Stomach smooth muscle (tissue), 2 donors: ENCODE data around the gene SRPX.

ENCODE experiments used
- H3K27ac ChIP-seq: one replicate; pipeline ENCODE4 v1.7.0; 2013; ENCODE audit warnings: mild to moderate bottlenecking, low read length, inconsistent platforms
- H3K27me3 ChIP-seq, 2 donors: one replicate each; pipeline ENCODE4 v1.7.0; 2013; ENCODE audit warnings: low read length in 2 of 2; ENCODE audit not compliant: insufficient read depth in 2 of 2, control insufficient read depth in 1 of 2
- H3K36me3 ChIP-seq, 2 donors: one replicate each; pipeline ENCODE4 v1.7.0; 2013; ENCODE audit warnings: low read length in 2 of 2; ENCODE audit not compliant: control insufficient read depth in 2 of 2, insufficient read depth in 2 of 2
- H3K4me1 ChIP-seq: one replicate; pipeline ENCODE4 v1.7.0; 2013; ENCODE audit warnings: low read length; ENCODE audit not compliant: control insufficient read depth, insufficient read depth
- H3K4me3 ChIP-seq, 2 donors: one replicate each; pipeline ENCODE4 v1.7.0; 2013; ENCODE audit warnings: low read length in 2 of 2
- H3K9ac ChIP-seq, 2 donors: one replicate each; pipeline ENCODE4 v1.7.0; 2013; ENCODE audit warnings: low read length in 2 of 2, mild to moderate bottlenecking in 1 of 2
- H3K9me3 ChIP-seq, 2 donors: one replicate each; pipeline ENCODE4 v1.7.0; 2013; ENCODE audit warnings: low read length in 2 of 2; ENCODE audit not compliant: control insufficient read depth in 2 of 2
- donor health status: healthy.
- donor health status: Pancreatic carcinoma.

The SRPX gene

DNA sequence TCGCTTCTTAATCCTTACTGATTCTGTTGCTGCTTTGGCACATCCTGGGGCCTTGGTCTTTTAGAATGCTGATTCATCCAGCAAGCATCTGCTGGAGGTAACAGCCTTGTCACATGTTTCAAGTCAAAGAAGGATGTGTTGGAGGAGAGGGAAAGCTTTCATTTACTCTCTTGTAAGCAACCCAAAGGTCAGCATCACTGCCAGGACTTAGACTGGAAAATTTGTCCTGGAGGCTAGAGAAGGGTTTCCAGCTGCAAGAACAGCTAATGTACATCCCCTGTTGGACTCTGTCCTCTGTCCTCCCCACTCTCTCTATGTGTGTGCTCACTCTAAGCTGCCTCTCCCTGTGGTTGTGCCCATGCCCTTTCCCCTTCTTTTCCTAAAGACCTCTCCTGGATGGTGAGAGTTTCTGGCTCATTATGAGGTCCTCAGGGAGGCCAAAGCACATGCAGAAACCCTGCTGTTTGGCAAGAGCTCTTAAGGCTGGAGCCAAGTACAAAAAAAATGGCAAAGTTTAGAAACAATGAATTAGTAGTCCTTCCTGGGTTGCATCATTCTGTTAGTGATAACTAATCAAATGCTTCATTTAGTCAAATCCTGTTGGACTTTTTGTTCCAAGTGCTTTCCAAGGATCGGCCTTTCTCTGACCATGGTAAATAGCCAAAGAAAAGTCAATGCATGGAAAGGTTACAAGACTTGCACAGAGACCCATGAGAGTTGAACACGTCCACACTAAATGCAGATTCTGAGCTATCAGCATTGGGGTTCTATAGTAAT is 13.4 kb upstream of the SRPX start:
- no peak overlapping the region for H3K9ac ChIP-seq
- peaks cover 0 to 2% of the 10 kb centered on the region in 2 donors for H3K27me3 ChIP-seq
- no peak overlapping the region for H3K4me3 ChIP-seq
- H3K4me1 ChIP-seq: peaks cover 3% of the 10 kb centered on the region
- no peaks in the 10 kb centered on the region for H3K36me3 ChIP-seq
- H3K27ac ChIP-seq: no peak overlapping the region
- H3K9me3 ChIP-seq: no peaks in the 10 kb centered on the region

DNA sequence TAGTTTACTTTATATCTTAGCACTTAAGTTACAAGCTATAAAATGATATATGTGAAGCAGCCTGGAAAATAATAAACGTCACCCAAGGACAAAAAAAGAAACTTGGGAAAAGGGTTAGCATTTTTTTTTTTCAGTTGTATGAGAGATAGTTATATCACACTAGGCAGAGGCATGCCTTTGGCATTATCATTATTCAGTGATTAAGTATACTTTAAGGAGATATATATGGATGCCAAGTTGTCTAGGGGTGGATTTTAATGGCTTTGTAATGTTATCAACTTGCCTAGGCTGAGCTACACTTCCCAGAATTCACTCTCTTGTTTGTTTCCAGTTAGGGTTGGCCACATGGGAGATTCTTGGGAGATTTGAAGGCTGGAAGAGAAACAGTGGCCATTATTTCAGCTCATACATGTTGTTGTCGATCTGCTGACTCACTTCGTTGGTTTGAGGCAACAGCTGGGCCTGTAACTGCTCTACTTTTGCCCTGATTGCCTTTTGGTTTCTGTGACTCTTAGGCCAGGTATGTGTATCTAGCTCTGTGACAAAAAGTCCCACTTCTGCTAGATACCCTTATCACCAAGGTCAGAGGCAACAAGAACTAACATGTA is 11.5 kb upstream of the SRPX start:
- no peak overlapping the region for H3K4me3 ChIP-seq
- H3K27ac ChIP-seq: no peak overlapping the region
- peaks cover 3% of the 10 kb centered on the region for H3K4me1 ChIP-seq
- no peaks in the 10 kb centered on the region for H3K9me3 ChIP-seq
- H3K36me3 ChIP-seq: no peaks in the 10 kb centered on the region
- no peaks in the 10 kb centered on the region for H3K27me3 ChIP-seq
- no peak overlapping the region for H3K9ac ChIP-seq

DNA sequence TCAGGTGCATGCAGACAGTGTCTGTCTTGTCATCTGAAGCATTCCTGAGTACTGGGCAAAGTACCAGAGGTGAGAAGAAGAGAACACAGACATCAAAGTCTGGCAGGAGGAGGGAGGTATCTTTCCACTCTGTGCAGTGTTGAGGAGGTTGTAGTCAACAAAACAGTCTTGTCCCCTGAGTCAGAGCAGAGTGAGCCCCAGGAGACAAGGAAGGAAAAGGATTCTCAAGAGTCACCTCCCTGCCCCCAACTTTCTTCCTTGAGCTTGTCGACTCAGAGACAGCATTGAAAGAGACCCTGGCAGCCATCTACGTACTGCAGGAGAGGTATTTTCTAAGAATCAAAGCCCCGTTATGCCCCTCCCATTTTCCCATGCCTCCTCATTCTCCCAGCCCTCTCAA is 4.4 kb upstream of the SRPX start:
- peak overlapping the region in 1 of 2 donors; percentile 31 for H3K4me3 ChIP-seq
- H3K9ac ChIP-seq: no peak overlapping the region
- no peaks in the 10 kb centered on the region for H3K36me3 ChIP-seq
- H3K9me3 ChIP-seq: no peaks in the 10 kb centered on the region
- H3K27ac ChIP-seq: no peak overlapping the region
- peaks cover 0 to 5% of the 10 kb centered on the region in 2 donors for H3K27me3 ChIP-seq
- H3K4me1 ChIP-seq: no peaks in the 10 kb centered on the region

DNA sequence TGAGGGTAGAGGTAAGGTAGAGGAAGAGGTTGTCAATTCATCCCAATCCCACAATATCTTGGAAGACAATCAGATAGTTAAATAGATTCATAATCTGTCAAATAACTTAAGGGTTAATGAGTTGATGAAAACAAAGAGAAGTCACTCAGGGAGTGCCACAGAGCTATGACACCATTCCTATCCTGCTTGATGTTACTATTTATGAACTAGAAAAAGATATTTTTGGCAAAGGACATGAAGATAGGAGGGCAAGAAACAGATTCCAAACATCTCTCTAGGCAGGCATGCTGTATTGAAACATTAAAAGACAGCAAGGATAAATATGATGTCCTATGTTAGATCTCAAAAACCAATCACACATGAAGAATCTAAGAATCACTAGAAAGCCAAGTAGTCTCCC is 3.5 kb upstream of the SRPX start:
- peaks cover 9% of the 10 kb centered on the region for H3K4me1 ChIP-seq
- H3K9ac ChIP-seq: no peak overlapping the region
- peaks cover 0 to 5% of the 10 kb centered on the region in 2 donors for H3K27me3 ChIP-seq
- H3K36me3 ChIP-seq: no peaks in the 10 kb centered on the region
- no peaks in the 10 kb centered on the region for H3K9me3 ChIP-seq
- H3K4me3 ChIP-seq: no peak overlapping the region
- H3K27ac ChIP-seq: no peak overlapping the region

DNA sequence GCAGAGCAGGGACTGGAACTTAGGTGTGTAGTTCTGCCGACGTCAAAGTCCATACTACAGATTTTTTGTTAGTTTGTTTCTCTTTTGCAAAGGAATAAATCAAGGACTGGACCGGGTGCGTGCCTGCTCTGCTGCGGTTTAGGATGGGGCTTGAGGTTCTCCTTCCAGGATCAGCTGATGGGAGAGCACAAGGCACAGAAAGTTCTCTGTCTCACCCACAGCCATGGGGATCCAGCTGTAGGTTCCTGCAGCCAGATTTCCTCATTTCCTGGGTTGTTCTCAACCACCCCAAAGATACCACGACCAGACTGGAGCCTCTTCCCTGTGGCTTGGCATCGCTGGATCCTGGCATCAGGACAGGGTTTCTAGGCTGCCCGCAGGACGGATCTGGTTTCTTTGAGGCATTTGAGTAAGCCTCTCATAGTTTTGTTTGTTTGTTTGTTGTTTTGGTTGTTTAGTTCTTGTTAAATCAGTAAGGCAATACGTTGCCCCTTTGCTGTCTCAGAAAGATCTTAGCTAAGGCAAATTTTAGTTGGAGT is 789 bp upstream of the SRPX start:
- Histone ChIP-seq H3K9ac (no peak overlapping the region), H3K27me3 (peaks cover 0 to 8% of the 10 kb centered on the region in 2 donors), H3K36me3 (no peaks in the 10 kb centered on the region), H3K4me3 (peak overlapping the region; percentile 72), H3K9me3 (no peaks in the 10 kb centered on the region), H3K27ac (no peak overlapping the region), H3K4me1 (peaks cover 9% of the 10 kb centered on the region)

DNA sequence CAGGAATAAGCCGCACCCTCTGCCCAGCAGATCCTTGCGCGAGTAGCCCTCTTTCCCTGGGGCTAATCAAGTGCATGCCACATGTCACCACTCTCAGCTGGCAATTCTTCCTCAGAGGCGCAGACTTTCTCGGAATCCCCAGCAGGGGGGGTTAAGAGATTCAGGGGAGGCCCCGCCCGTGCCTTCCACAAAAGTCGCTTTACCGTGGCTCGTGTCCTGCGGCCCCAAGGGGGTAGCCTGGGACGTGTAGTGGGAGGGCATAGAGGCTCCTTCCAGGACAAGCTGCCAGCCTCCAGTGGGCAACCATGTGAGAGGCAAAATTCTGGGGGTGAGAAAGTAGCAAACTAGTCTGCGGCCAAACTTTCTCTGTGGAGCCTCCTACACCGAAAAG is 652 bp downstream of the SRPX start:
- H3K27ac ChIP-seq: no peak overlapping the region
- peak overlapping the region; percentile 72 for H3K4me3 ChIP-seq
- H3K36me3 ChIP-seq: no peaks in the 10 kb centered on the region
- H3K27me3 ChIP-seq: peaks cover 0 to 10% of the 10 kb centered on the region in 2 donors
- H3K4me1 ChIP-seq: peaks cover 9% of the 10 kb centered on the region
- H3K9ac ChIP-seq: peak overlapping the region in 1 of 2 donors; percentile 53
- H3K9me3 ChIP-seq: no peaks in the 10 kb centered on the region

DNA sequence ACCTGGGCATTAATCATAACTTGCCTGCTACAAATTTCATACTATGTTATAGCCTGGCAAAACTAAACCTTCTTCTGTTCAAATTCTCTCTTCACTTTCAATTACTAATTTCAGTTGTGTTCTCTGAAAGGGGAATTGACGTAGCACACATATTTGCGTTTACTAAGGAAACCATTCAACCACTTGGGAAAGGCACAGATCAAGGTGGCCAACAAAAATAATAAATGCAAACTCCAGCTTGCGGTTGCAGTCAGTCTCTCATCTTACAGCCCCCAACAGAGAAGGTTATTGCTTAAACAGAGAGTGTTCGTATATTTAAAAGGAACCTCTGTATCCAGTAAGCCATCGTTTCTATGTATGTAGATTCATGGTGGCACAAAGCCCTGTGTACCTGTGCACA is 4.0 kb downstream of the SRPX start:
- no peaks in the 10 kb centered on the region for H3K9me3 ChIP-seq
- no peaks in the 10 kb centered on the region for H3K36me3 ChIP-seq
- H3K4me1 ChIP-seq: peaks cover 9% of the 10 kb centered on the region
- H3K27ac ChIP-seq: no peak overlapping the region
- no peak overlapping the region for H3K9ac ChIP-seq
- peaks cover 0 to 13% of the 10 kb centered on the region in 2 donors for H3K27me3 ChIP-seq
- H3K4me3 ChIP-seq: no peak overlapping the region

DNA sequence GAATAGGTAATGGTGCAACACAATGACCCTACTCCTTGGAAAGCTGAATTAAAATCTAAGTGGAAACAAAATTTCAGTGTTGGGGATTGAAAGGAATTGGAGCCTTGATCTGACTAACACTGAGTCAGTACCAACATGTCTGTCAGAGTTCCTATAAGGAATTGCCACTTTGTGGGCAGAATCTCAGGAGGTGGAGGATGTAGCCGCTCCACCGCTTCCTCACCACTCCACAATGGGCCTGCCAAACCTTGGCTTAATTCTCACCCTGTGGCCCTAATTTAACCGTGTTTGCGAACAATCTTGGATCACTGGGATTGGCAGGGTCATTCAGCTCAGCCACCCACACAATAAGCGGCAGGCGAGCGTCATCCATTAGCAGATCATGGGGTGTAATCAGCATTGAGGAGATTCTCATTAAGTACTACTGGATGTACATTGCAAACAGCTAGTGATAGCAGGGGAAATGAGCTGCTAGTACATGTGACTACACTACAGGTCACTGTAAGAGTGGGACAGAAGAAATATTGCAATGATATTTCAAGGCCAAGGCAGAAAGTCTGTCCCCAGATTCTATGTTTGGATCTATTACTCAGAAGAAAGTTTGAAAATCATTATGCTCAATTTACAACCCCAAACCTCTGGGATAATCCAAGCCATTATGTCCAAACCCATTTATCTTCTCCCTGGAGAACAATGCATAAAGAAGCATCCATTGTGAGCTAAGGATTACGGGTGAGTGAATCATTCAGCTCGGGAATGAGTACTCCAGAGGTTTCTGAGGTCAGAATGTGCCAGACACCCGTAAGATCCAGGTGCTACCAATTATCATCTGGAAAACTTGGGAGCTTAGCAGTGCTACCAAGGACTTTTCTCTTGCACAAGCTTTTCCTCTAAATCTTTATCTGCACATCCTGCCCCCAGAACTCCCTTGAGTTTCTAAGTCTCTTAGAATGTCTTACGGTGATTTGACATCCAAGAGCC is 5.8 kb downstream of the SRPX start:
- no peak overlapping the region for H3K27ac ChIP-seq
- peaks cover 0 to 9% of the 10 kb centered on the region in 2 donors for H3K27me3 ChIP-seq
- peaks cover 7% of the 10 kb centered on the region for H3K4me1 ChIP-seq
- no peaks in the 10 kb centered on the region for H3K9me3 ChIP-seq
- H3K4me3 ChIP-seq: no peak overlapping the region
- no peaks in the 10 kb centered on the region for H3K36me3 ChIP-seq
- H3K9ac ChIP-seq: no peak overlapping the region

DNA sequence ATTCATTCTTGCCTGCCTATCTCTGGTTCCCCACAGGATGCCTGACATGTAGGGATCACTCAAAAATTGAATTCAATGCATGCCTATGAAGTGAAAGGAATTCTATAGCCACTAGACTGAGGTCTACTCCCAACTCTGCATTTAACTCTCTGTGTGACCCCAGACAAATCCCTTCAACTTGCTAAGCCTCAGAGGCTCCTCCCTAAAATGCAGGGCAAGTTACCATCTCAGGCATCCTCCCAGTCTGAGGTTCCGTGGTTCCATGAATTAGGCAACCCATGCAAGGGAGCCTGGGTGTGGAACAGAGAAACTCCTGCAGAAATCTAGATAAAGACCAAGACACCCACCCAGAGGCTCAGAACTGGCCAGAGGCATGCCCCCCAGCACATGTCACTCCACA is 6.6 kb downstream of the SRPX start:
- H3K36me3 ChIP-seq: no peaks in the 10 kb centered on the region
- no peak overlapping the region for H3K27ac ChIP-seq
- H3K27me3 ChIP-seq: peaks cover 0 to 11% of the 10 kb centered on the region in 2 donors
- H3K9ac ChIP-seq: no peak overlapping the region
- no peaks in the 10 kb centered on the region for H3K9me3 ChIP-seq
- no peak overlapping the region for H3K4me3 ChIP-seq
- H3K4me1 ChIP-seq: no peaks in the 10 kb centered on the region

DNA sequence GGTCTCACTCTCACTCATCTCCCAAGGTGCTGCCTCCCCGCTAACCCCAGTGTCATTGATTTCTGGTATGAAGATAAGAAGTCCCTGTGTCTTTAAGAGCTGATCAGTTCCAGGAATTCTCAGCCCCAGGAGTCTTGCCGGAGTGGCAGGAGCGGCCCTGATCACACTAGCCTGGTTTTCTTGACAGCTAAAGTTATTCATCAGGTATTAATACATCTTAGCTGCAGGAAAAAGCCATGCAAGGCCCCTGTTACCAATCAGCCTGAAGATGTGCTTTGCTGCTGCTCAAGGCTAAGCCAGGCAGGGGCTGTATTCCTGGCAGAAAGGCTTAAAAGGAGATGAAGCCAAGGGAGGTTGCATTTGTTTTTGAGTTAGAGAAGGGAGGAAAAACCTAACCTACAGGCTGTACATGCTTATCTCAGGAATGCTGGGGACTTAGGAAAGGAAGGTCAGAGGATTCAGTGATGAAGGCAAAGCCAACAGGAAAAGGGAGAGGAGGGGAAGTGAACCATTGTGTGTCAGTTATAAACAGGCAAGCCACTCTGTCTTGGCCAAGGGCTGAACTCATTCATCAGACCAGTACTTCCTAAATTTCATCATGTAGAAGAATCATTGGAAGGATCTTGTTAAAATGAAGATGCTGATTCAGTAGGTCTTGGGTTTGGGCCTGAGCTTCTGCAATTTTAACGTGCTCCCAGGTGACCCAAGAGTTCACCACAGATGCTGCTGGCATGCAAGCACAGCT is 8.6 kb downstream of the SRPX start:
- H3K36me3 ChIP-seq: no peaks in the 10 kb centered on the region
- no peak overlapping the region for H3K9ac ChIP-seq
- no peak overlapping the region for H3K27ac ChIP-seq
- no peak overlapping the region for H3K4me3 ChIP-seq
- H3K27me3 ChIP-seq: peaks cover 0 to 7% of the 10 kb centered on the region in 2 donors
- no peaks in the 10 kb centered on the region for H3K4me1 ChIP-seq
- H3K9me3 ChIP-seq: no peaks in the 10 kb centered on the region
